ENCODE measurements around the gene RTN1.

DNA sequence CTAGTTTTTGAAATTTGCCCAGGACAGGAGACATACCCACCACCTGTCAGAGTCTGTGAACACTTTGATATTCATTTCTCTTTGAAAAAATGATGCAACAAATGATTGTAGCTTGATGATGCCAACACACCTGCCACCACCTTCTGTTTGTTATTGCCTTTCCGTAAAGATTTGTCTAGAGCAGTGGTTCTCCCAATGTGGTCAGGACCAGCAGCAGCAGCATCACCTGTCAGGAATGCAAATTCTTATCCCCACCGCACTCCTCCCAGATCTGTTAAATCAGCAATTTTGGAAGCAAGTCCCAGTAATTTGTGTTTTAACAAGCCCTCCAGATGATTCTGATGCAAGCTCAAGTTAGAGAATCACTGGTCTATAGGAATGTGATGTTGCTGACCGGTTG is 303.9 kb downstream of the RTN1 start:
- TF ChIP-seq CTCF (IDR thresholded peaks at IDR 0.05), result no peak
- no peak for TF ChIP-seq POLR2A (IDR thresholded peaks at IDR 0.05)
